OCI-LY1 (cell line): ENCODE measurements around the gene NPIPB2.

Experiments used
- EZH2 ChIP-seq: fragments of 200-600 bp; sonication (generic), shearing (Covaris generic); IDR thresholded peaks from 2 replicates; pipeline ENCODE4 v1.8.0; 2017; ENCODE audit warnings: borderline replicate concordance, mixed run types, mild to moderate bottlenecking, antibody characterized with exemption, low read length, moderate library complexity, mixed read lengths
- TF ChIP-seq, protein P1 (sequence below): fragments of 200-600 bp; sonication (generic), shearing (Covaris generic); IDR thresholded peaks from 2 replicates; pipeline ENCODE4 v1.5.1; 2017; ENCODE audit warnings: mild to moderate bottlenecking, antibody characterized with exemption, low read length, moderate library complexity, mixed read lengths

DNA sequence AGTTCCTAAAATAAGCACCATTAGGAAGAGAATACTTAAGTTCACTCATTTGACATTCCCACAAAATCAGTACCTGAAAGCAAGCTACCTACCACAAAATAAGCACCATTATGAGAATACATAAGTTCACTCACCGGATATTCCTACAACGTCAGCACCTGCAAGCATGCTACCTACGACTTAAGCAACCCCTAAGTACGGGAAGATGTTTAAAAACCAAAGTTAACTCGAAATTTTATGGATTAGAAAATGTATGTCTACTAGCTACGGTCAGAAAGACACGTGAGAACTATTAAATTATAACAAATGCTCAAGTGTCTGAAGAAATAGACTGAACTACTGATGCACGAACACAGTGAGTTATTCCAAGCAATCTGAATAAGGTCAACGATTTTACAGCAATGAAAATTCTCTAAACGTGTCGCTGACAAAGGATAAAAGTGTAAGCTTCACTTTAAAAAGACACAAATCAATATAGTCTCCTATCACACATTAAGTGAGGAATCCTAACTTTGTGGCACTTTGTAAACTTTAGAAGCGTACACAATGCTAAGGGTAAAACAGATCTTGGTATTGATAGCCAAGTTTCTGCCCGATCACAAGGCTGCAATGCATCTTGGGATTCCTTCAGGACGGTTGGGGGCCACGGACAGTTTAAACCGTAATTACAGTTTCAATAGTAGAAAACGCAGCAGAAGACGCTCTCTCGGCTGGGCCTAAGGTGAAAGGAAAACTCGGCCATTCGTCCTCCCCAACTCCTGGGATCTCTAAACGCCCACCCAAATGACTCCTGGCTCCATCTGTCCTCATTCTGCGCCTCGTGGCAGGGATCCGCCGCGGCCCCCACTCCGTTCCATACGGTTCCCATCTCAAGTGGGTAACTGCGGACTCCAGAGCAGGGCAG lies 27.4 kb downstream of the NPIPB2 start:
- TF ChIP-seq, protein P1, sequence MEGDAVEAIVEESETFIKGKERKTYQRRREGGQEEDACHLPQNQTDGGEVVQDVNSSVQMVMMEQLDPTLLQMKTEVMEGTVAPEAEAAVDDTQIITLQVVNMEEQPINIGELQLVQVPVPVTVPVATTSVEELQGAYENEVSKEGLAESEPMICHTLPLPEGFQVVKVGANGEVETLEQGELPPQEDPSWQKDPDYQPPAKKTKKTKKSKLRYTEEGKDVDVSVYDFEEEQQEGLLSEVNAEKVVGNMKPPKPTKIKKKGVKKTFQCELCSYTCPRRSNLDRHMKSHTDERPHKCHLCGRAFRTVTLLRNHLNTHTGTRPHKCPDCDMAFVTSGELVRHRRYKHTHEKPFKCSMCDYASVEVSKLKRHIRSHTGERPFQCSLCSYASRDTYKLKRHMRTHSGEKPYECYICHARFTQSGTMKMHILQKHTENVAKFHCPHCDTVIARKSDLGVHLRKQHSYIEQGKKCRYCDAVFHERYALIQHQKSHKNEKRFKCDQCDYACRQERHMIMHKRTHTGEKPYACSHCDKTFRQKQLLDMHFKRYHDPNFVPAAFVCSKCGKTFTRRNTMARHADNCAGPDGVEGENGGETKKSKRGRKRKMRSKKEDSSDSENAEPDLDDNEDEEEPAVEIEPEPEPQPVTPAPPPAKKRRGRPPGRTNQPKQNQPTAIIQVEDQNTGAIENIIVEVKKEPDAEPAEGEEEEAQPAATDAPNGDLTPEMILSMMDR = no peak
- TF ChIP-seq EZH2 = no peak
